WTC11 (cell line): Measurements from ENCODE around the gene PRKN. TPM values are rescaled to one million over a fixed set of nuclear protein-coding genes. Genes with fewer than 3 reads are reported as not detected.

Source experiments
- ATAC-seq: fragments of 200-7000 bp; cut with Tn5 transposase; 2 replicates; pipeline ENCODE4 v1.10.0; 2021; ENCODE audit warnings: mild to moderate bottlenecking, moderate library complexity
- CTCF ChIA-PET: fragments of 300-600 bp; sonication (Branson Sonifier 250); formaldehyde crosslinking; loops from one replicate; lab custom pipeline; 2021; ENCODE audit warnings: antibody characterized with exemption; lab: Charles Lee
- POLR2A ChIA-PET: fragments of 350-600 bp; sonication (Branson Sonifier 250); formaldehyde crosslinking; loops from one replicate; lab custom pipeline; 2021; ENCODE audit warnings: antibody characterized with exemption; lab: Charles Lee
- DNase-seq: peaks from one replicate; pipeline ENCODE4 v3.0.0; 2021; ENCODE audit warnings: low spot score
- H3K27ac Mint-ChIP-seq: 2 replicates; pipeline ENCODE4 v1.8.0; 2021; ENCODE audit warnings: mixed read lengths
- H3K27me3 Mint-ChIP-seq: 2 replicates; pipeline ENCODE4 v1.8.0; 2021; ENCODE audit warnings: low read depth, mild to moderate bottlenecking, moderate library complexity, mixed read lengths
- H3K36me3 Mint-ChIP-seq: 2 replicates; pipeline ENCODE4 v1.8.0; 2021; ENCODE audit warnings: mixed read lengths
- H3K4me1 Mint-ChIP-seq: 2 replicates; pipeline ENCODE4 v1.8.0; 2022; ENCODE audit warnings: mixed read lengths
- H3K4me3 Mint-ChIP-seq: 2 replicates; pipeline ENCODE4 v1.8.0; 2021; ENCODE audit warnings: mild to moderate bottlenecking, moderate library complexity, mixed read lengths
- H3K9me3 Mint-ChIP-seq: 2 replicates; pipeline ENCODE4 v1.8.0; 2021; ENCODE audit warnings: mixed read lengths
- ATF2 ChIP-seq: sonication (generic); formaldehyde crosslinking; IDR thresholded peaks from 2 replicates; pipeline ENCODE4 v1.8.1; 2022; ENCODE audit warnings: low read depth, missing genetic modification reagents, borderline replicate concordance
- EMX1 ChIP-seq: fragments of 250-450 bp; sonication (Bioruptor Pico); IDR thresholded peaks from 2 replicates; pipeline ENCODE4 v1.8.0; 2021; ENCODE audit warnings: mild to moderate bottlenecking
- FOXK1 ChIP-seq: sonication (generic); formaldehyde crosslinking; IDR thresholded peaks from 2 replicates; pipeline ENCODE4 v1.8.0; 2022; ENCODE audit warnings: mild to moderate bottlenecking, moderate library complexity, missing genetic modification reagents
- GRHL2 ChIP-seq: fragments of 250-450 bp; sonication (Bioruptor Pico); IDR thresholded peaks from 2 replicates; pipeline ENCODE4 v1.8.0; 2022; ENCODE audit warnings: mild to moderate bottlenecking, moderate library complexity; ENCODE audit not compliant: insufficient replicate concordance, severe bottlenecking
- HMGXB4 ChIP-seq: sonication (generic); formaldehyde crosslinking; IDR thresholded peaks from 2 replicates; pipeline ENCODE4 v1.8.1; 2023; ENCODE audit warnings: mild to moderate bottlenecking, moderate library complexity, missing genetic modification reagents
- IRF1 ChIP-seq: sonication (generic); formaldehyde crosslinking; IDR thresholded peaks from 2 replicates; pipeline ENCODE4 v1.8.0; 2023; ENCODE audit warnings: missing genetic modification reagents
- KAT7 ChIP-seq: sonication (generic); formaldehyde crosslinking; IDR thresholded peaks from 2 replicates; pipeline ENCODE4 v1.8.1; 2023; ENCODE audit warnings: missing genetic modification reagents, mild to moderate bottlenecking, borderline replicate concordance
- NFYB ChIP-seq: sonication (generic); formaldehyde crosslinking; conservative IDR thresholded peaks from 2 replicates; pipeline ENCODE4 v1.8.0; 2022; ENCODE audit warnings: low read depth, missing genetic modification reagents
- NR1H2 ChIP-seq: sonication (generic); formaldehyde crosslinking; IDR thresholded peaks from 2 replicates; pipeline ENCODE4 v1.9.0; 2021; ENCODE audit warnings: mild to moderate bottlenecking, moderate library complexity, missing genetic modification reagents
- SP1 ChIP-seq: sonication (generic); formaldehyde crosslinking; conservative IDR thresholded peaks from 2 replicates; pipeline ENCODE4 v1.8.1; 2022; ENCODE audit warnings: missing genetic modification reagents
- TP53 ChIP-seq: sonication (generic); formaldehyde crosslinking; IDR thresholded peaks from 2 replicates; pipeline ENCODE4 v1.8.1; 2023; ENCODE audit warnings: mild to moderate bottlenecking, missing genetic modification reagents
- ZBTB21 ChIP-seq: sonication (generic); formaldehyde crosslinking; IDR thresholded peaks from 2 replicates; pipeline ENCODE4 v1.8.1; 2023; ENCODE audit warnings: mild to moderate bottlenecking, missing genetic modification reagents, borderline replicate concordance
- ZNF219 ChIP-seq: sonication (generic); formaldehyde crosslinking; IDR thresholded peaks from 2 replicates; pipeline ENCODE4 v1.8.0; 2023; ENCODE audit warnings: missing genetic modification reagents, mild to moderate bottlenecking, borderline replicate concordance
- ZNF396 ChIP-seq: fragments of 250-450 bp; sonication (Bioruptor Pico); IDR thresholded peaks from 2 replicates; pipeline ENCODE4 v1.8.0; 2021; ENCODE audit warnings: mild to moderate bottlenecking, moderate library complexity, borderline replicate concordance
- ZNF532 ChIP-seq: fragments of 250-450 bp; sonication (Bioruptor Pico); IDR thresholded peaks from 2 replicates; pipeline ENCODE4 v1.9.0; 2021; ENCODE audit warnings: mild to moderate bottlenecking, borderline replicate concordance
- ZNF671 ChIP-seq: fragments of 250-450 bp; sonication (Bioruptor Pico); IDR thresholded peaks from 2 replicates; pipeline ENCODE4 v1.8.0; 2021; ENCODE audit warnings: mild to moderate bottlenecking
- total RNA-seq: library from RNA; stranded (reverse); gene quantifications from 3 replicates; pipeline ENCODE4 v1.2.3, GENCODE V29; 2021
- TF ChIP-seq, protein P1 (sequence below): sonication (generic); formaldehyde crosslinking; IDR thresholded peaks from 2 replicates; pipeline ENCODE4 v1.8.0; 2022; ENCODE audit warnings: mild to moderate bottlenecking, missing genetic modification reagents
- TF ChIP-seq, protein P2 (sequence below): fragments of 200-600 bp; IDR thresholded peaks from 2 replicates; pipeline ENCODE4 v1.8.0; 2022; ENCODE audit warnings: antibody characterized with exemption
- TF ChIP-seq, protein P3 (sequence below): fragments of 250-450 bp; sonication (Bioruptor Pico); IDR thresholded peaks from 2 replicates; pipeline ENCODE4 v1.9.0; 2021; ENCODE audit warnings: mild to moderate bottlenecking

Gene PRKN
- total RNA-seq, 1 experiment from 2014 or later = 0.59 TPM

- H3K36me3 Mint-ChIP-seq = no peaks in the 10 kb centered on the region
- no peak for DNase-seq
- H3K4me3 Mint-ChIP-seq = no peak overlapping the region
- no peaks in the 10 kb centered on the region for H3K4me1 Mint-ChIP-seq
- no peak for ATAC-seq
- H3K27ac Mint-ChIP-seq = no peak overlapping the region
- ChIA-PET CTCF (no interaction called here), POLR2A (no interaction called here)
- peaks cover 5% of the 10 kb centered on the region; the same call in 1 of the 2 replicates for H3K9me3 Mint-ChIP-seq
- TF ChIP-seq ZNF671 (CRISPR knock-in tag) (no peak), NR1H2 (CRISPR knock-in tag) (no peak), ZNF532 (CRISPR knock-in tag) (no peak), ZNF396 (CRISPR knock-in tag) (no peak), TP53 (CRISPR knock-in tag) (no peak), ZNF219 (CRISPR knock-in tag) (no peak), ATF2 (no peak), HMGXB4 (CRISPR knock-in tag) (no peak), EMX1 (CRISPR knock-in tag) (no peak), FOXK1 (no peak), SP1 (CRISPR knock-in tag) (no peak), NFYB (CRISPR knock-in tag) (no peak), GRHL2 (no peak), ZBTB21 (CRISPR knock-in tag) (no peak), KAT7 (CRISPR knock-in tag) (no peak), IRF1 (CRISPR knock-in tag) (no peak)
- TF ChIP-seq, protein P1, sequence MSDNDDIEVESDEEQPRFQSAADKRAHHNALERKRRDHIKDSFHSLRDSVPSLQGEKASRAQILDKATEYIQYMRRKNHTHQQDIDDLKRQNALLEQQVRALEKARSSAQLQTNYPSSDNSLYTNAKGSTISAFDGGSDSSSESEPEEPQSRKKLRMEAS (CRISPR knock-in tag) = no peak
- TF ChIP-seq, protein P2, sequence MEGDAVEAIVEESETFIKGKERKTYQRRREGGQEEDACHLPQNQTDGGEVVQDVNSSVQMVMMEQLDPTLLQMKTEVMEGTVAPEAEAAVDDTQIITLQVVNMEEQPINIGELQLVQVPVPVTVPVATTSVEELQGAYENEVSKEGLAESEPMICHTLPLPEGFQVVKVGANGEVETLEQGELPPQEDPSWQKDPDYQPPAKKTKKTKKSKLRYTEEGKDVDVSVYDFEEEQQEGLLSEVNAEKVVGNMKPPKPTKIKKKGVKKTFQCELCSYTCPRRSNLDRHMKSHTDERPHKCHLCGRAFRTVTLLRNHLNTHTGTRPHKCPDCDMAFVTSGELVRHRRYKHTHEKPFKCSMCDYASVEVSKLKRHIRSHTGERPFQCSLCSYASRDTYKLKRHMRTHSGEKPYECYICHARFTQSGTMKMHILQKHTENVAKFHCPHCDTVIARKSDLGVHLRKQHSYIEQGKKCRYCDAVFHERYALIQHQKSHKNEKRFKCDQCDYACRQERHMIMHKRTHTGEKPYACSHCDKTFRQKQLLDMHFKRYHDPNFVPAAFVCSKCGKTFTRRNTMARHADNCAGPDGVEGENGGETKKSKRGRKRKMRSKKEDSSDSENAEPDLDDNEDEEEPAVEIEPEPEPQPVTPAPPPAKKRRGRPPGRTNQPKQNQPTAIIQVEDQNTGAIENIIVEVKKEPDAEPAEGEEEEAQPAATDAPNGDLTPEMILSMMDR = no peak
- TF ChIP-seq, protein P3, sequence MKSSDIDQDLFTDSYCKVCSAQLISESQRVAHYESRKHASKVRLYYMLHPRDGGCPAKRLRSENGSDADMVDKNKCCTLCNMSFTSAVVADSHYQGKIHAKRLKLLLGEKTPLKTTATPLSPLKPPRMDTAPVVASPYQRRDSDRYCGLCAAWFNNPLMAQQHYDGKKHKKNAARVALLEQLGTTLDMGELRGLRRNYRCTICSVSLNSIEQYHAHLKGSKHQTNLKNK (CRISPR knock-in tag) = no peak
- no peaks in the 10 kb centered on the region for H3K27me3 Mint-ChIP-seq
Observed at GRCh38 chr6:162753775-162754174, 26.2 kb upstream of the PRKN start.
